A549 (cell line): ENCODE measurements around the gene OR8G1.

ENCODE experiments used
- BHLHE40 ChIP-seq: IDR thresholded peaks from 2 replicates; pipeline ENCODE4 v1.6.1; 2012; ENCODE audit warnings: low read depth, low read length, inconsistent platforms
- CTCF ChIP-seq: fragments of >200 bp; sonication (Bioruptor Twin); formaldehyde crosslinking; IDR thresholded peaks from 3 replicates; pipeline ENCODE4 v1.5.1; 2016
- E2F6 ChIP-seq: IDR thresholded peaks from 2 replicates; pipeline ENCODE4 v1.6.1; 2012; ENCODE audit warnings: low read depth, borderline replicate concordance
- EP300 ChIP-seq, 2 experiments: fragments of >200 bp; sonication (Bioruptor Twin); formaldehyde crosslinking; IDR thresholded peaks; 2 replicates in 1 of 2; 3 replicates in 1 of 2; pipeline ENCODE4 v1.6.1; 2016 to 2017
- FOSB ChIP-seq: fragments of 250-450 bp; sonication (Bioruptor Pico); IDR thresholded peaks from 2 replicates; pipeline ENCODE4 v1.5.0; 2020; ENCODE audit warnings: mild to moderate bottlenecking, moderate library complexity
- HOXA7 ChIP-seq: fragments of 250-450 bp; sonication (Bioruptor Pico); IDR thresholded peaks from 2 replicates; pipeline ENCODE4 v1.5.0; 2020; ENCODE audit warnings: mild to moderate bottlenecking, moderate library complexity
- POLR2A ChIP-seq: IDR thresholded peaks from 2 replicates; pipeline ENCODE4 v1.6.1; 2012; ENCODE audit warnings: mild to moderate bottlenecking, low read length
- POLR2AphosphoS2 ChIP-seq: conservative IDR thresholded peaks from 2 replicates; pipeline ENCODE4 v1.6.1; 2012; ENCODE audit warnings: low read length, improper control_type of control experiment, inconsistent platforms
- RAD21 ChIP-seq, 2 experiments: fragments of >200 bp in 1 of 2; sonication (Bioruptor Twin) in 1 of 2; formaldehyde crosslinking in 1 of 2; IDR thresholded peaks in 1 of 2; conservative IDR thresholded peaks in 1 of 2; 2 replicates in 1 of 2; 3 replicates in 1 of 2; pipeline ENCODE4 v1.6.1; 2012 to 2018; ENCODE audit warnings: inconsistent platforms in 1 of 2
- TF ChIP-seq, protein P1 (sequence below): IDR thresholded peaks from 2 replicates; pipeline ENCODE4 v1.6.1; 2012

DNA sequence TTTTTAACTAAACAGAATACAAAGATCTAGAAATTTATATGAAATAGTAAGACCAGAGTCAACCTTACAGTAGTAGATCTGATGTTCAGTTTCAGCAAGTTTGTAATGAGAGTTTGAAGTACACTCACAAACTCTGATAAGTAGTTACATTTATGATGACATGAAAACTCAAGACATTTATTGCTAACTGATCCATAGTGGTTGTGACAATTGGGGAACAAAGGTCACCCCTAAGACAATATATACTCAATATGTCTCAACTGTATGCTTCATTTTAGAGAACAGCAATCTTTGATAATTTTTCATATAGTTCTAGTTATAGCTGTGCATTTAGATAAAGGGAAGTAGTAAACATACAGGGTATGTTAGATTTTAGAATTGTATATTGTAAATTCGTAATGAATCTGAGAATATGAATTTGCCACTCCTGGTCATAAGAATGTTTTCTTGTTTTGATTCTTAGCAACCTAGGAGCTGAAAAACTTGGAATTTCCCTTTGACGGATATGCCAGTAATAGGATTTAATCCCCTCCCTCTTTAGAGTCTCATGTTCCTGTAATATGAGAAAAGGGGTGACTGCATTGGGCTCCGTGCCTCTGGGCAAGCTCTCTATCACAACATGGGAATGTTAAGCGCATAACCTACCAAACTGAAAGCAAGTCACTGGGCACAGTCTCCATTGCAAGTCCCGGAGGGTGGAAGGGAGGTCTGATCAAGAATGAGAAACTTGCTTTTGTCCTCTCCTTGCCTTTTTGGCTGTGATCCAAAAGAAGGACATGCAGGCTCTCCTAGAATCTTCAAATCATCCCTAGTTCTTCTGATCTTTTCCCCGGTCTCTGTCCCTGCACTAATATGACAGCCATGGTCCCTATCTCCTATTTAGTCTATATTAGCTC lies 46.4 kb upstream of the OR8G1 start:
- TF ChIP-seq HOXA7 (no peak), POLR2A (no peak), CTCF (no peak), POLR2AphosphoS2 (no peak), E2F6 (no peak), RAD21 (conservative IDR thresholded peaks at IDR 0.05 in 1 of 2, IDR thresholded peaks at IDR 0.05 in 1 of 2) (no peak), FOSB (CRISPR knock-in tag) (no peak), EP300 (IDR thresholded peaks at IDR 0.05) (no peak), BHLHE40 (no peak)
- TF ChIP-seq, protein P1, sequence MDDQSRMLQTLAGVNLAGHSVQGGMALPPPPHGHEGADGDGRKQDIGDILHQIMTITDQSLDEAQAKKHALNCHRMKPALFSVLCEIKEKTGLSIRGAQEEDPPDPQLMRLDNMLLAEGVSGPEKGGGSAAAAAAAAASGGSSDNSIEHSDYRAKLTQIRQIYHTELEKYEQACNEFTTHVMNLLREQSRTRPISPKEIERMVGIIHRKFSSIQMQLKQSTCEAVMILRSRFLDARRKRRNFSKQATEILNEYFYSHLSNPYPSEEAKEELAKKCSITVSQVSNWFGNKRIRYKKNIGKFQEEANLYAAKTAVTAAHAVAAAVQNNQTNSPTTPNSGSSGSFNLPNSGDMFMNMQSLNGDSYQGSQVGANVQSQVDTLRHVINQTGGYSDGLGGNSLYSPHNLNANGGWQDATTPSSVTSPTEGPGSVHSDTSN: no peak
